Endothelial cell of umbilical vein (primary cell): ENCODE measurements around the gene DIP2A. TPM values are rescaled to one million over a fixed set of nuclear protein-coding genes. Genes with fewer than 3 reads are reported as not detected.
"Not testable (repeated sequence)": the region's sequence is repeated elsewhere in the genome, so short reads cannot be mapped to it uniquely, and the experiment has no call there.

Experiments
- BruUV-seq: library from RNA; stranded (reverse); fragments of 400-500 nt; replicated peaks from 2 replicates; lab custom pipeline; 2021; lab: Mats Ljungman, UMichigan
- CTCF ChIA-PET: fragments of 300-600, 350-600 bp; sonication (Branson Sonifier 250); formaldehyde crosslinking; loops from one replicate; lab custom pipeline; 2021; ENCODE audit warnings: antibody characterized with exemption, inconsistent platforms; lab: Charles Lee
- POLR2A ChIA-PET: fragments of 300-600, 350-600 bp; sonication (Branson Sonifier 250); formaldehyde crosslinking; loops from one replicate; lab custom pipeline; 2021; ENCODE audit warnings: antibody characterized with exemption, inconsistent platforms; lab: Charles Lee
- DNase-seq: peaks from one replicate; pipeline ENCODE4 v3.0.0-alpha.2; 2011; ENCODE audit warnings: low read depth, low spot score
- FAIRE-seq: peaks from 2 replicates; lab custom pipeline; 2011; peaks lifted over from hg19 to GRCh38; lab: Jason Lieb, UNC
- H2AFZ ChIP-seq: 2 replicates; pipeline ENCODE4 v1.6.0; 2012; ENCODE audit warnings: low read depth, low read length, control low read depth, inconsistent platforms
- H3K27ac ChIP-seq: 2 replicates; pipeline ENCODE4 v1.5.1; 2011; ENCODE audit warnings: low read depth, mild to moderate bottlenecking, control low read depth, low read length, moderate library complexity; ENCODE audit not compliant: insufficient read depth
- H3K27me3 ChIP-seq, 2 experiments: 2 replicates each; pipeline versions ENCODE4 v1.6.0 to v1.6.1; 2011; ENCODE audit warnings: low read length in 2 of 2, mixed read lengths in 1 of 2; ENCODE audit not compliant: control insufficient read depth in 2 of 2, insufficient read depth in 2 of 2
- H3K36me3 ChIP-seq, 2 experiments: 2 replicates in 1 of 2; 3 replicates in 1 of 2; pipeline ENCODE4 v1.5.1; 2011; ENCODE audit warnings: low read length in 2 of 2, mild to moderate bottlenecking in 1 of 2, moderate library complexity in 1 of 2; ENCODE audit not compliant: control insufficient read depth in 2 of 2, insufficient read depth in 2 of 2; ENCODE audit errors: extremely low read depth in 1 of 2
- H3K4me1 ChIP-seq: 3 replicates; pipeline ENCODE4 v1.5.1; 2011; ENCODE audit warnings: mild to moderate bottlenecking, low read length; ENCODE audit not compliant: control insufficient read depth, insufficient read depth; ENCODE audit errors: extremely low read depth
- H3K4me2 ChIP-seq: 2 replicates; pipeline ENCODE4 v1.6.1; 2011; ENCODE audit warnings: low read length, control low read depth, mixed read lengths; ENCODE audit not compliant: insufficient read depth
- H3K4me3 ChIP-seq, 3 experiments: fragments of 200-600 bp in 1 of 3; sonication (generic), shearing (Covaris generic) in 1 of 3; replicated peaks in 1 of 3; 2 replicates each; pipeline ENCODE4 v1.5.1; 2011 to 2016; ENCODE audit warnings: control low read depth in 3 of 3, low read length in 3 of 3, mild to moderate bottlenecking in 2 of 3, inconsistent platforms in 1 of 3, low read depth in 1 of 3, moderate library complexity in 1 of 3; ENCODE audit not compliant: insufficient read depth in 1 of 3
- H3K79me2 ChIP-seq: 2 replicates; pipeline ENCODE4 v1.6.0; 2012; ENCODE audit warnings: low read length, inconsistent platforms; ENCODE audit not compliant: control insufficient read depth, insufficient read depth
- H3K9ac ChIP-seq: replicated peaks from 2 replicates; pipeline ENCODE3; 2011; ENCODE audit warnings: low read length, control low read depth; ENCODE audit not compliant: insufficient read depth; ENCODE audit errors: extremely low read depth
- H3K9me1 ChIP-seq: replicated peaks from 3 replicates; pipeline ENCODE4 v1.6.0; 2011; ENCODE audit warnings: mild to moderate bottlenecking, low read length; ENCODE audit not compliant: control insufficient read depth, insufficient read depth; ENCODE audit errors: extremely low read depth
- H3K9me3 ChIP-seq: replicated peaks from 2 replicates; pipeline ENCODE4 v1.5.1; 2012; ENCODE audit warnings: low read length, inconsistent platforms; ENCODE audit not compliant: control insufficient read depth, insufficient read depth
- H4K20me1 ChIP-seq: replicated peaks from 2 replicates; pipeline ENCODE3; 2011; ENCODE audit warnings: mild to moderate bottlenecking, low read length; ENCODE audit not compliant: control insufficient read depth, insufficient read depth; ENCODE audit errors: extremely low read depth
- EZH2 ChIP-seq: IDR thresholded peaks from 2 replicates; pipeline ENCODE4 v1.6.1; 2012; ENCODE audit warnings: borderline replicate concordance, low read depth, mild to moderate bottlenecking, moderate library complexity, low read length, inconsistent platforms; ENCODE audit not compliant: severe bottlenecking
- dilution Hi-C: fragments of 300-500 bp; cut with MboI; formaldehyde crosslinking; loops from one replicate; pipeline ENCODE4 v1.15.0; 2019; ENCODE audit warnings: low sequenced_read_pairs; ENCODE audit not compliant: extremely low pct_ligation_motif_present
- intact Hi-C: fragments of 100-400 bp; cut with micrococcal nuclease; formaldehyde crosslinking; loops from one replicate; pipeline ENCODE4 v1.10.0; 2022
- polyA plus RNA-seq, 4 experiments: library from polyadenylated mRNA; depleted of rRNA in 3 of 4; stranded (reverse) in 3 of 4; unstranded in 1 of 4; fragments of >200 nt; gene quantifications; 2 replicates each; pipeline versions ENCODE4 v1.2.1 to v1.2.3, GENCODE V29; 2011 to 2012; ENCODE audit warnings: missing spikeins in 1 of 4
- total RNA-seq: library from RNA; stranded (reverse); gene quantifications from 2 replicates; pipeline ENCODE4 v1.2.3, GENCODE V29; 2021

DIP2A gene
- total and polyA plus RNA-seq, 2 donors (not counting 3 experiments of a cell fraction or from before 2014, with no cell fraction given): 34.5 to 62.1 TPM

DNA sequence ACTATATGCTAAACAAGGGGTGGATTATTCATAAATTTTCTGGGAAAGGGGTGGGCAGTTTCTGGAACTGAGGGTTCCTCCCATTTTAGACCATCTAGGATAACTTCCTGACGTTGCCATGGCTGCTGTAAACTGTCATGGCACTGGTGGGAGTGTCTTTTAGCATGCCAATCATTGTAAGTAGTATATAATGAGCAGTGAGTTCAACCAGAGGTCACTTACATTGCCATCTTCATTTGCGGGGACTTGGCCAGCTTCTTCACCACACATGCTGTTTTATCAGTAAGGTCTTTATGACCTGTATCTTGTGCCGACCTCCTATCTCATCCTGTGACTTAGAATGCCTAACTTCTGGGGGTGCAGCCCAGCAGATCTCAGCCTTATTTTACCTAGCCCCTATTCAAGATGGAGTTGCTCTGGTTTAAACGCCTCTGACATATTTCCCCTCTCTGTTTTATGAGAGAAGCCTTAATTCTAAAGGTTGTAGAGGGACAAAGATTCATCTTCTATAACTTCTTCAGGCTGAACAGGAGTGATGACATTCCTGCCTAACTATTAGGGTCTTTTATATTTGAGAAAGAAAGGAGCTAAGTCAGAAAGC, 60.4 kb downstream of the DIP2A start:
- ChIA-PET CTCF (no interaction called here), POLR2A (no interaction called here)
- no peak overlapping the region for H3K27ac ChIP-seq
- H3K9me3 ChIP-seq: no peaks in the 10 kb centered on the region
- peaks cover 17% of the 10 kb centered on the region for H3K4me1 ChIP-seq
- FAIRE-seq (no peak), DNase-seq (no peak)
- no peaks in the 10 kb centered on the region for H3K9me1 ChIP-seq
- peaks cover 3% of the 10 kb centered on the region for H3K79me2 ChIP-seq
- peaks cover 3% of the 10 kb centered on the region for H4K20me1 ChIP-seq
- H3K36me3 ChIP-seq: peaks cover 0 to 3% of the 10 kb centered on the region in 2 experiments
- BruUV-seq: no TSS peak
- no peak for TF ChIP-seq EZH2
- no peak overlapping the region for H2AFZ ChIP-seq
- no peak overlapping the region for H3K4me2 ChIP-seq
- no peak overlapping the region for H3K4me3 ChIP-seq
- intact Hi-C loops: loop anchor here (5.0 kb wide), 1 partner anchor 62 kb away; the partner anchor contains the start of gene DIP2A
- dilution Hi-C loops: no loop called here
- H3K9ac ChIP-seq: no peak overlapping the region
- H3K27me3 ChIP-seq: no peaks in the 10 kb centered on the region

- intact Hi-C loops, FAIRE-seq, H3K27me3 ChIP-seq, DNase-seq, H3K79me2 ChIP-seq, H3K4me3 ChIP-seq, H3K4me2 ChIP-seq, H2AFZ ChIP-seq, H3K4me1 ChIP-seq, CTCF ChIA-PET, H3K9me3 ChIP-seq, H4K20me1 ChIP-seq, H3K9me1 ChIP-seq, dilution Hi-C loops, H3K27ac ChIP-seq, H3K9ac ChIP-seq, POLR2A ChIA-PET, BruUV-seq, H3K36me3 ChIP-seq: not testable (repeated sequence)
These were observed 68.7 kb downstream of the DIP2A start for GRCh38 chr21:46527393-46527792.
